GM23338 (cell line): Measurements from ENCODE around the gene MSL3B.

ENCODE experiments used
- CREB1 ChIP-seq: fragments of 250-450 bp; sonication (Bioruptor Pico); IDR thresholded peaks from 2 replicates; pipeline ENCODE4 v1.5.0; 2020; ENCODE audit warnings: low read depth, mild to moderate bottlenecking, moderate library complexity
- CTCF ChIP-seq, 2 experiments: fragments of 200-600 bp in 1 of 2; sonication (generic) in 1 of 2; conservative IDR thresholded peaks; 2 replicates each; pipeline versions ENCODE4 v1.5.1 to v1.6.1; 2016 to 2017; ENCODE audit warnings: antibody characterized with exemption in 2 of 2, low read depth in 2 of 2, mild to moderate bottlenecking in 2 of 2, moderate library complexity in 1 of 2
- EZH2 ChIP-seq: fragments of 200-600 bp; sonication (generic); IDR thresholded peaks from one replicate; pipeline ENCODE4 v1.8.0; 2017; ENCODE audit warnings: antibody characterized with exemption, mild to moderate bottlenecking, low read depth; ENCODE audit not compliant: unreplicated experiment
- EZH2phosphoT487 ChIP-seq: fragments of 200-600 bp; sonication (generic); IDR thresholded peaks from one replicate; pipeline ENCODE4 v1.8.1; 2018; ENCODE audit warnings: antibody characterized with exemption; ENCODE audit not compliant: unreplicated experiment
- JUNB ChIP-seq: IDR thresholded peaks from one replicate; pipeline ENCODE4 v1.6.1; 2016; ENCODE audit warnings: antibody characterized with exemption; ENCODE audit not compliant: unreplicated experiment
- POLR2AphosphoS5 ChIP-seq: IDR thresholded peaks from 2 replicates; pipeline ENCODE4 v1.6.1; 2016; ENCODE audit warnings: antibody characterized with exemption, low read depth
- REST ChIP-seq: IDR thresholded peaks from one replicate; pipeline ENCODE4 v1.6.1; 2018; ENCODE audit warnings: antibody characterized with exemption; ENCODE audit not compliant: unreplicated experiment
- STAT1 ChIP-seq: IDR thresholded peaks from one replicate; pipeline ENCODE4 v1.6.1; 2016; ENCODE audit warnings: antibody characterized with exemption; ENCODE audit not compliant: unreplicated experiment
- ZNF114 ChIP-seq: fragments of 250-450 bp; sonication (Bioruptor Pico); IDR thresholded peaks from 2 replicates; pipeline ENCODE4 v1.5.0; 2020; ENCODE audit warnings: mild to moderate bottlenecking, moderate library complexity

GRCh38 chr2:233882353-233882752, 14.2 kb upstream of the MSL3B start:
- TF ChIP-seq POLR2AphosphoS5, result no peak
- no peak for TF ChIP-seq CTCF (conservative IDR thresholded peaks at IDR 0.05; ENCODE audit: low read depth in 2 of 2)
- no peak for TF ChIP-seq CREB1 (CRISPR knock-in tag)
- no peak for TF ChIP-seq EZH2
- TF ChIP-seq STAT1, result no peak
- TF ChIP-seq EZH2phosphoT487, result no peak
- TF ChIP-seq REST, result no peak
- no peak for TF ChIP-seq JUNB
- no peak for TF ChIP-seq ZNF114 (CRISPR knock-in tag)
